Loucy (cell line): ENCODE results near the gene MPC1.

ENCODE experiments used
- H2AFZ ChIP-seq: fragments of 200-600 bp; sonication (generic); 2 replicates; pipeline ENCODE4 v1.6.0; 2016; ENCODE audit warnings: antibody characterized with exemption, mild to moderate bottlenecking, low read length, moderate library complexity
- H3F3A ChIP-seq: fragments of 200-600 bp; 2 replicates; pipeline ENCODE4 v1.6.0; 2016; ENCODE audit warnings: antibody characterized with exemption, low read depth, mild to moderate bottlenecking
- H3K27me3 ChIP-seq: fragments of 200-600 bp; sonication (generic); 2 replicates; pipeline ENCODE4 v1.6.1; 2014; ENCODE audit warnings: low read length, mild to moderate bottlenecking; ENCODE audit not compliant: insufficient read depth, poor library complexity, severe bottlenecking
- H3K36me3 ChIP-seq: fragments of 200-600 bp; sonication (generic); 2 replicates; pipeline ENCODE4 v1.6.1; 2016; ENCODE audit warnings: low read length; ENCODE audit not compliant: insufficient read depth
- H3K4me1 ChIP-seq: fragments of 200-600 bp; sonication (generic); 2 replicates; pipeline ENCODE4 v1.5.1; 2014; ENCODE audit warnings: low read length, mild to moderate bottlenecking; ENCODE audit not compliant: insufficient read depth, poor library complexity, severe bottlenecking
- H3K4me2 ChIP-seq: fragments of 200-600 bp; sonication (generic); 2 replicates; pipeline ENCODE4 v1.6.0; 2014; ENCODE audit warnings: antibody characterized with exemption, low read length, low read depth, mild to moderate bottlenecking; ENCODE audit not compliant: poor library complexity, severe bottlenecking
- H3K4me3 ChIP-seq: fragments of 200-600 bp; sonication (generic); 2 replicates; pipeline ENCODE4 v1.5.1; 2014; ENCODE audit warnings: low read length, mild to moderate bottlenecking, mixed read lengths; ENCODE audit not compliant: poor library complexity, severe bottlenecking
- H3K79me2 ChIP-seq: fragments of 200-600 bp; sonication (generic); 2 replicates; pipeline ENCODE4 v1.6.1; 2014; ENCODE audit warnings: low read length; ENCODE audit not compliant: insufficient read depth
- H3K9ac ChIP-seq: fragments of 200-600 bp; sonication (generic); 2 replicates; pipeline ENCODE4 v1.6.0; 2014; ENCODE audit warnings: mild to moderate bottlenecking, low read depth, low read length, moderate library complexity; ENCODE audit not compliant: poor library complexity, severe bottlenecking
- H3K9me2 ChIP-seq: fragments of 200-600 bp; sonication (generic); replicated peaks from 2 replicates; pipeline ENCODE4 v1.6.1; 2016; ENCODE audit warnings: low read depth, low read length, mixed read lengths
- H3K9me3 ChIP-seq: fragments of 200-600 bp; sonication (generic); 2 replicates; pipeline ENCODE4 v1.6.1; 2014; ENCODE audit warnings: mild to moderate bottlenecking, antibody characterized with exemption, low read length, low read depth; ENCODE audit not compliant: insufficient read depth
- H4K20me1 ChIP-seq: fragments of 200-600 bp; sonication (generic); 2 replicates; pipeline ENCODE4 v1.6.0; 2014; ENCODE audit warnings: antibody characterized with exemption, low read length, mild to moderate bottlenecking; ENCODE audit not compliant: insufficient read depth, poor library complexity, severe bottlenecking
- EZH2phosphoT487 ChIP-seq: fragments of 200-600 bp; IDR thresholded peaks from 2 replicates; pipeline ENCODE4 v1.6.1; 2018; ENCODE audit warnings: antibody characterized with exemption, mild to moderate bottlenecking, moderate library complexity, borderline replicate concordance
- TF ChIP-seq, protein P1 (sequence below): fragments of 200-600 bp; sonication (generic); conservative IDR thresholded peaks from 2 replicates; pipeline ENCODE4 v1.5.1; 2014; ENCODE audit warnings: mild to moderate bottlenecking, antibody characterized with exemption, low read length

MPC1 gene

DNA sequence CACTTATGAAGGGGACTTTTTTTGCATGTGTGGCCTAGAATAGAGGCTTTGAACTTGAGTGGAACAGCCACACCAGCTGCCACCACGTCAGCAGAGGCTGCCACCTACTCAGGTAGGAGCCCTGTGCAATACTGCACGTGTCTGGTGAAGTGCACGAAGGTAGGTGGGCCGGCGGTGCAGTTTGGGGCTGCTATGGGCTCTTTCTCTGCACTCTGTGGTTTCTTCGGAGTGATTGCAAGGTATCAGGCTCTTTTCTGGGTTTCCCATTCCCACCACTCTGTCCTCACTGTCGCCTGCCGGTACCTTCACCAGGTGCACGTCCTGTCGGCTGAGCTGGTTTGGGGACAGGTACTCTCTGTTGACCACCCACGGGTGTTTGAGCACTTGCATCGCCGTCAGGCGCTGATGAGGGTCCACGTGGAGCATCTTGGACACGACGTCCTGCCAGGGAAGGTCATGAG lies 30.8 kb upstream of the MPC1 start:
- Histone ChIP-seq H4K20me1 (no peaks in the 10 kb centered on the region), H3F3A (no peaks in the 10 kb centered on the region), H3K79me2 (no peaks in the 10 kb centered on the region), H3K4me1 (peaks cover 87% of the 10 kb centered on the region), H3K9me2 (no peaks in the 10 kb centered on the region; the same call in 1 of the 2 replicates), H3K36me3 (no peaks in the 10 kb centered on the region), H3K4me2 (peak overlapping the region; percentile 16), H3K9me3 (no peaks in the 10 kb centered on the region), H3K27me3 (no peaks in the 10 kb centered on the region), H2AFZ (no peak overlapping the region), H3K4me3 (no peak overlapping the region), H3K9ac (peak overlapping the region; percentile 57)
- TF ChIP-seq, protein P1, sequence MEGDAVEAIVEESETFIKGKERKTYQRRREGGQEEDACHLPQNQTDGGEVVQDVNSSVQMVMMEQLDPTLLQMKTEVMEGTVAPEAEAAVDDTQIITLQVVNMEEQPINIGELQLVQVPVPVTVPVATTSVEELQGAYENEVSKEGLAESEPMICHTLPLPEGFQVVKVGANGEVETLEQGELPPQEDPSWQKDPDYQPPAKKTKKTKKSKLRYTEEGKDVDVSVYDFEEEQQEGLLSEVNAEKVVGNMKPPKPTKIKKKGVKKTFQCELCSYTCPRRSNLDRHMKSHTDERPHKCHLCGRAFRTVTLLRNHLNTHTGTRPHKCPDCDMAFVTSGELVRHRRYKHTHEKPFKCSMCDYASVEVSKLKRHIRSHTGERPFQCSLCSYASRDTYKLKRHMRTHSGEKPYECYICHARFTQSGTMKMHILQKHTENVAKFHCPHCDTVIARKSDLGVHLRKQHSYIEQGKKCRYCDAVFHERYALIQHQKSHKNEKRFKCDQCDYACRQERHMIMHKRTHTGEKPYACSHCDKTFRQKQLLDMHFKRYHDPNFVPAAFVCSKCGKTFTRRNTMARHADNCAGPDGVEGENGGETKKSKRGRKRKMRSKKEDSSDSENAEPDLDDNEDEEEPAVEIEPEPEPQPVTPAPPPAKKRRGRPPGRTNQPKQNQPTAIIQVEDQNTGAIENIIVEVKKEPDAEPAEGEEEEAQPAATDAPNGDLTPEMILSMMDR: no peak
- no peak for TF ChIP-seq EZH2phosphoT487

DNA sequence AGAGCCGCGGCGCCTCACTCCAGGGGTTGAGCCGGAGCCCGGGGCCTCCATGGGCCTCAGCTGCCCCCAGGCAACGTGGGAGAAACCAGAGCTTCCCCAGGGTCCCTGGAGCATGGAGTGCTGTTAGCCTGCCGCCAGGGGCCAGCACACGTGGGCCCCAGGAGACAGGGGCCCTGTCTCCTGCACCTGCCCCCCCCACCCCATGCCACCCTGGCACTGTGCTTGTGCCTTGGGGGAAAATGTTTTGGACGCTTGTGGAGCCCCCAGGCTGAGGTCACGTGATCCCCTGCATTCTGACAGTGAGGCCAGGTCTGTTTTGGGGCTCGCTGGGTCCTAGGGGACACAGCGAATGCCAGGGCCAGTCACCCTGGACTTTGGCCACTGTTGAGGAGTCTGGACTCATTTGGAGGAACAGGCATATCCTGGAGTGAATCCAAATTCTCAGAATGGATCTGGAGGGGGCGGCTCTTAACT lies 30.2 kb upstream of the MPC1 start:
- H3K4me3 ChIP-seq: no peak overlapping the region
- no peaks in the 10 kb centered on the region for H3K9me3 ChIP-seq
- TF ChIP-seq, protein P1: no peak
- TF ChIP-seq EZH2phosphoT487: no peak
- H3F3A ChIP-seq: no peaks in the 10 kb centered on the region
- H3K79me2 ChIP-seq: no peaks in the 10 kb centered on the region
- no peaks in the 10 kb centered on the region for H3K27me3 ChIP-seq
- H2AFZ ChIP-seq: no peak overlapping the region
- no peak overlapping the region for H3K4me2 ChIP-seq
- H3K4me1 ChIP-seq: peaks cover 81% of the 10 kb centered on the region
- H3K9me2 ChIP-seq: no peaks in the 10 kb centered on the region; the same call in 1 of the 2 replicates
- no peaks in the 10 kb centered on the region for H4K20me1 ChIP-seq
- H3K9ac ChIP-seq: no peak overlapping the region
- no peaks in the 10 kb centered on the region for H3K36me3 ChIP-seq

DNA sequence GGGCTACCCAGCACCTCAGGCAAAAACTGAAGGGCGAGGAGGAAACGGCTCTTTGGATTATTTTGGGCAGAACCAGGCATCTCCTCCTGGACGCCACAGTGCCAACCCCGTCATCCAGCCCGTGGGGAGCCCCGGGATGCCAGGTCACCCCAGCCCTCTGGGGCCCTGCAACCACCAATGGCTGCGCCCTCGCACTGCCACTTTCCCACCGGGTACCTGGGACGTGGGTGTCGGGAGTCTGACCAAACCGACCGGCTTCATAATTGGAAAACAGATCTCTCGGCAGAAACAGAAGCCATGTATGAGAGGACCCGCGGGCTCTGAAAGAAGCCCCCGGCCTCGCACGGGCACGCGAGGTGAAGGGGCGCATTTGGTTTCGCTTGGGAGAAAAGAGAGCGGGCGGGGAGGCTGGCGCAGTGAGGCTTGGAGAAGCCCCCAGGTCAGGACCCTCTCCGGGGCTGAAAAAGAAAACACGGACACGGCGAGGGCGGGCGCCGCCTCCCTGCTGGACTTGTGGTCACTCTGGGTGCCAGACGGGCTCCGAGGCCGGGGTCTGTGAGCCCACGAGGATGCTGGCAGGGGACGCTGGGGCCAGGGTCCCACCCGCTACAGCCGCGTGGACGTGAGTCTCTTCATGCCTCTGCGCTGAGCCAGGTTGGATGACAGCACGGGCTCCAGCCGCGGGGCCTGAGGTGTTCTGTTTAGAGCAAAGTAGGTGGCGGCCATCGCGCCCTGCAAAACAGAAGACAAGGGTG lies 29.6 kb upstream of the MPC1 start:
- no peak for TF ChIP-seq EZH2phosphoT487
- TF ChIP-seq, protein P1: no peak
- H3K9ac ChIP-seq: no peak overlapping the region

More for the DNA sequence above, 29.6 kb upstream of the MPC1 start:
- Histone ChIP-seq H3K9me3 (no peaks in the 10 kb centered on the region), H4K20me1 (no peaks in the 10 kb centered on the region), H3F3A (no peaks in the 10 kb centered on the region), H3K36me3 (no peaks in the 10 kb centered on the region), H3K4me3 (peak overlapping the region; percentile 7), H3K9me2 (no peaks in the 10 kb centered on the region; the same call in 1 of the 2 replicates), H3K27me3 (no peaks in the 10 kb centered on the region), H3K79me2 (no peaks in the 10 kb centered on the region), H3K4me1 (peaks cover 75% of the 10 kb centered on the region), H2AFZ (no peak overlapping the region), H3K4me2 (peak overlapping the region; percentile 46)
